Neural progenitor cell (in vitro differentiated cells): Measurements from ENCODE around the gene RILPL1. TPM values are rescaled to one million over a fixed set of nuclear protein-coding genes. Genes with fewer than 3 reads are reported as not detected.
"Not testable (repeated sequence)": the region's sequence is repeated elsewhere in the genome, so short reads cannot be mapped to it uniquely, and the experiment has no call there.

Experiments
- DNase-seq: peaks from one replicate; pipeline ENCODE4 v3.0.0-alpha.2; 2016; ENCODE audit warnings: low spot score
- H2AFZ ChIP-seq: fragments of 200-600 bp; sonication (generic); replicated peaks from 2 replicates; pipeline ENCODE4 v1.6.1; 2016; ENCODE audit warnings: antibody characterized with exemption
- H3F3A ChIP-seq: fragments of 200-600 bp; sonication (generic); 2 replicates; pipeline ENCODE4 v1.6.1; 2016; ENCODE audit warnings: antibody characterized with exemption, low read depth
- H3K27ac ChIP-seq: fragments of 200-600 bp; sonication (generic); 2 replicates; pipeline ENCODE4 v1.5.1; 2016; ENCODE audit warnings: mild to moderate bottlenecking
- H3K27me3 ChIP-seq: fragments of 200-600 bp; sonication (generic); 2 replicates; pipeline ENCODE4 v1.6.1; 2016; ENCODE audit warnings: mild to moderate bottlenecking, moderate library complexity
- H3K36me3 ChIP-seq: fragments of 200-600 bp; sonication (generic); 2 replicates; pipeline ENCODE4 v1.5.1; 2016
- H3K4me1 ChIP-seq: fragments of 200-600 bp; sonication (generic); 2 replicates; pipeline ENCODE4 v1.6.1; 2016; ENCODE audit warnings: mixed run types
- H3K4me2 ChIP-seq: fragments of 200-600 bp; sonication (generic); 2 replicates; pipeline ENCODE4 v1.6.1; 2016
- H3K4me3 ChIP-seq: fragments of 200-600 bp; sonication (generic); 2 replicates; pipeline ENCODE4 v1.5.1; 2016
- H3K79me2 ChIP-seq: fragments of 200-600 bp; sonication (generic); 2 replicates; pipeline ENCODE4 v1.6.1; 2016; ENCODE audit warnings: low read depth
- H3K9ac ChIP-seq: fragments of 200-600 bp; sonication (generic); 2 replicates; pipeline ENCODE4 v1.6.1; 2016
- H3K9me3 ChIP-seq: fragments of 200-600 bp; sonication (generic); 2 replicates; pipeline ENCODE4 v1.5.1; 2016; ENCODE audit warnings: low read depth
- H4K20me1 ChIP-seq: fragments of 200-600 bp; sonication (generic); 2 replicates; pipeline ENCODE4 v1.6.1; 2016; ENCODE audit warnings: low read depth
- H3K27ac Mint-ChIP-seq: 3 replicates; pipeline ENCODE4 v1.8.0; 2021; ENCODE audit warnings: mixed read lengths
- H3K27me3 Mint-ChIP-seq: 2 replicates; pipeline ENCODE4 v1.8.0; 2022; ENCODE audit warnings: low read depth, mild to moderate bottlenecking, inconsistent platforms, moderate library complexity, mixed read lengths; ENCODE audit not compliant: insufficient read depth
- H3K36me3 Mint-ChIP-seq: 3 replicates; pipeline ENCODE4 v1.8.0; 2021; ENCODE audit warnings: mixed read lengths
- H3K4me1 Mint-ChIP-seq: 3 replicates; pipeline ENCODE4 v1.8.0; 2021; ENCODE audit warnings: mixed read lengths
- H3K4me3 Mint-ChIP-seq: 3 replicates; pipeline ENCODE4 v1.8.0; 2021; ENCODE audit warnings: mild to moderate bottlenecking, moderate library complexity, mixed read lengths
- H3K9me3 Mint-ChIP-seq: 3 replicates; pipeline ENCODE4 v1.8.0; 2020; ENCODE audit warnings: mixed read lengths
- EZH2 ChIP-seq: fragments of 200-600 bp; sonication (generic); IDR thresholded peaks from 2 replicates; pipeline ENCODE4 v1.6.1; 2017; ENCODE audit warnings: antibody characterized with exemption, mild to moderate bottlenecking, moderate library complexity
- EZH2phosphoT487 ChIP-seq: fragments of 200-600 bp; sonication (generic); IDR thresholded peaks from 2 replicates; pipeline ENCODE4 v1.6.1; 2017; ENCODE audit warnings: antibody characterized with exemption
- total RNA-seq: library from RNA; depleted of rRNA; stranded (reverse); fragments of >200 nt; gene quantifications from 2 replicates; pipeline ENCODE4 v1.2.3, GENCODE V29; 2015; ENCODE audit warnings: low replicate concordance
- TF ChIP-seq, protein P1 (sequence below): fragments of 200-600 bp; sonication (generic); IDR thresholded peaks from 2 replicates; pipeline ENCODE4 v1.5.1; 2017; ENCODE audit warnings: antibody characterized with exemption, mild to moderate bottlenecking

The RILPL1 gene
- total RNA-seq, 1 donor from 2014 or later = 13.8 TPM

DNA sequence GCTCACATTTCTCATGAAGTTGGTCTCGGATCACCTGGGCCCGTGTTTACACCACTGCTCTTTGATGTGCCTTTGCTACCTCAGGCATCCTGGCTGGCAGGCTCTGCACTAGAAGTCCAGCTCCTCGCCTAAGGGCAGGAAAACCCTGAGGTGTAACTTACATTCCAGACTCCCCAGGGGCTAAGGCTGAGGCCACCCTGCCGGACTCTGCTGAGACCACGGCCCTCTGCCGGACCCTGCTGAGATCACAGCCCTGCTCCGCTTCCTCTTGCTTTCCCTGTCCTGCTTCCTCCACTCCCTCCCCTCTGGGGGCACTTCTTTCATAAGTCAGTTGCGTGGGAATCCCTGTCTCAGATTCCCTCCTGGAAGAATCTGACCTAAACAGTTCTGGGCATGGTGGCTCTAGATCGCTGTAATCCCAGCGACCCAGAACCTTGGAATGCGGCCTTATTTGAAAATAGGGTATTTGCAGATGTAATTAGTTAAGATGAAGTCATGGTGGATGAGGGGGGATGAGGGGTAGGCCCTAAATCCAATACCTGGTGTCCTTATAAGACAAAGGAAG is 17.2 kb downstream of the RILPL1 start:
- H2AFZ ChIP-seq = no peak overlapping the region
- H3K27ac ChIP-seq = no peak overlapping the region
- no peaks in the 10 kb centered on the region for H3K4me1 ChIP-seq
- H3K9me3 Mint-ChIP-seq = no peaks in the 10 kb centered on the region
- H3K27ac Mint-ChIP-seq = no peak overlapping the region
- H3K79me2 ChIP-seq = no peaks in the 10 kb centered on the region
- no peak overlapping the region for H3K4me2 ChIP-seq
- no peaks in the 10 kb centered on the region for H3K36me3 ChIP-seq
- H3K4me3 ChIP-seq = no peak overlapping the region
- no peak overlapping the region for H3K9ac ChIP-seq
- H3K9me3 ChIP-seq = no peaks in the 10 kb centered on the region
- no peaks in the 10 kb centered on the region for H4K20me1 ChIP-seq
- H3F3A ChIP-seq = peaks cover 9% of the 10 kb centered on the region
- H3K4me1 Mint-ChIP-seq = peaks cover 11% of the 10 kb centered on the region
- H3K36me3 Mint-ChIP-seq = peaks cover 28% of the 10 kb centered on the region
- peak; percentile 32 for DNase-seq
- H3K27me3 ChIP-seq = no peaks in the 10 kb centered on the region
- peaks cover 3% of the 10 kb centered on the region for H3K27me3 Mint-ChIP-seq
- no peak overlapping the region for H3K4me3 Mint-ChIP-seq
- TF ChIP-seq EZH2phosphoT487 = no peak
- TF ChIP-seq, protein P1, sequence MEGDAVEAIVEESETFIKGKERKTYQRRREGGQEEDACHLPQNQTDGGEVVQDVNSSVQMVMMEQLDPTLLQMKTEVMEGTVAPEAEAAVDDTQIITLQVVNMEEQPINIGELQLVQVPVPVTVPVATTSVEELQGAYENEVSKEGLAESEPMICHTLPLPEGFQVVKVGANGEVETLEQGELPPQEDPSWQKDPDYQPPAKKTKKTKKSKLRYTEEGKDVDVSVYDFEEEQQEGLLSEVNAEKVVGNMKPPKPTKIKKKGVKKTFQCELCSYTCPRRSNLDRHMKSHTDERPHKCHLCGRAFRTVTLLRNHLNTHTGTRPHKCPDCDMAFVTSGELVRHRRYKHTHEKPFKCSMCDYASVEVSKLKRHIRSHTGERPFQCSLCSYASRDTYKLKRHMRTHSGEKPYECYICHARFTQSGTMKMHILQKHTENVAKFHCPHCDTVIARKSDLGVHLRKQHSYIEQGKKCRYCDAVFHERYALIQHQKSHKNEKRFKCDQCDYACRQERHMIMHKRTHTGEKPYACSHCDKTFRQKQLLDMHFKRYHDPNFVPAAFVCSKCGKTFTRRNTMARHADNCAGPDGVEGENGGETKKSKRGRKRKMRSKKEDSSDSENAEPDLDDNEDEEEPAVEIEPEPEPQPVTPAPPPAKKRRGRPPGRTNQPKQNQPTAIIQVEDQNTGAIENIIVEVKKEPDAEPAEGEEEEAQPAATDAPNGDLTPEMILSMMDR = peak; percentile 6
- no peak for TF ChIP-seq EZH2

DNA sequence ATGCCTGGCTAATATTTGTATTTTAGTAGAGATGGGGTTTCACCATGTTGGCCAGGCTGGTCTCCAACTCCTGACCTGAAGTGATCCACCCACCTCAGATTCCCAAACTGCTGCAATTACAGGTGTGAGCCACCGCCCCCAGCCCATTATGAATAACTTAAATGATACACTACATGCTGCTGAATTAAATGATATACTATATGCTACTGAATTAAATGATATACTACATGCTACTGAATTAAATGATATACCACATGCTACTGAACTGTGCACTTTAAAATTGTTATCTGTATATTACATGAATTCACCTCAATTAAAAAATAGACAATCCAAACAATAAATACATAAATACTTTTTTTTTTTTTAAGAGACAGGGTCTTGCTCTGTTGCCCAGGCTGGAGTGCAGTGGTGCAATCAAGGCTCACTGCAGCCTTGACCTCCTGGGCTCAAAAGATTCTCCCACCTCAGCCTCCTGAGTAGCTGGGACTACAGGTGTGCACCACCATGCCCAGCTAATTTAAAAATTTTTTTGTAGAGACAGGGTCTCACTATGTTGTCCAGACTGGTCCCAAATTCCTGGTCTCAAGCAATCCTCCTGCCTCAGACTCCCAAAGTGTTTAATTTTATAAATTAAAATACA is 18.8 kb downstream of the RILPL1 start:
- H3K4me1 ChIP-seq, H3K4me3 ChIP-seq, H4K20me1 ChIP-seq, H3K4me3 Mint-ChIP-seq, H2AFZ ChIP-seq, H3F3A ChIP-seq, H3K27ac ChIP-seq, H3K4me1 Mint-ChIP-seq, H3K4me2 ChIP-seq, H3K9me3 Mint-ChIP-seq, H3K79me2 ChIP-seq, DNase-seq, H3K27me3 Mint-ChIP-seq, H3K27me3 ChIP-seq, H3K27ac Mint-ChIP-seq, H3K36me3 ChIP-seq, H3K9me3 ChIP-seq, H3K9ac ChIP-seq: not testable (repeated sequence)
- peaks cover 22% of the 10 kb centered on the region for H3K36me3 Mint-ChIP-seq

DNA sequence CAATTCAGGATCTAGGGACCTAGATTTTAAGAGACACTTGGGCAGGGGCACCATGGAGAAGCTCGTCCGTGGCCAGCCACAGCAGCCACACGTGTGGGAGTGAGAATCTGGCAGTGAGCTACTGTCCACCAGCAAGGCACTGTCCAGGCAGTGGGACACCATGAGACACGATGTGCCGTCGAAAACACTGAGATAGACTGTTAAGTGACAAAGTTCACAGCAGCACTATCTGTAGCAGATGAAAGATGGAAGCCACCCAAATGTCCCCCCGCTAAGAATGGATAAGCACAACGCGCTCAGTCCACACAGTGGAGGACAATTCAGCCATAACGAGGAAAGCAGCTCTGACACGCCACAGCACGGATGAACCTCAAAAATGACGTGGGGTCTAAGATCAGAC is 19.7 kb downstream of the RILPL1 start:
- no peaks in the 10 kb centered on the region for H4K20me1 ChIP-seq
- no peak overlapping the region for H2AFZ ChIP-seq
- no peaks in the 10 kb centered on the region for H3K36me3 ChIP-seq
- TF ChIP-seq, protein P1 = no peak
- TF ChIP-seq EZH2 (no peak), EZH2phosphoT487 (no peak)
- H3K4me1 ChIP-seq = no peaks in the 10 kb centered on the region
- H3K4me3 ChIP-seq = no peak overlapping the region
- no peak for DNase-seq
- no peaks in the 10 kb centered on the region for H3K27me3 ChIP-seq
- Mint-ChIP-seq H3K36me3 (peaks cover 23% of the 10 kb centered on the region), H3K27ac (no peak overlapping the region), H3K4me1 (no peaks in the 10 kb centered on the region), H3K4me3 (no peak overlapping the region), H3K27me3 (peaks cover 3% of the 10 kb centered on the region), H3K9me3 (no peaks in the 10 kb centered on the region)
- no peak overlapping the region for H3K4me2 ChIP-seq
- H3K9me3 ChIP-seq = no peaks in the 10 kb centered on the region
- H3K27ac ChIP-seq = peak overlapping the region; percentile 91
- H3F3A ChIP-seq = peaks cover 9% of the 10 kb centered on the region
- H3K9ac ChIP-seq = no peak overlapping the region
- no peaks in the 10 kb centered on the region for H3K79me2 ChIP-seq
